Tibial nerve (tissue), 4 donors: ENCODE data around the gene ZBTB1. TPM values are rescaled to one million over a fixed set of nuclear protein-coding genes. Genes with fewer than 3 reads are reported as not detected.
"Not testable (repeated sequence)": the region's sequence is repeated elsewhere in the genome, so short reads cannot be mapped to it uniquely, and the experiment has no call there.

Source experiments
- DNase-seq, 2 donors: peaks; one replicate each; pipeline ENCODE4 v3.0.0-alpha.2; 2019; ENCODE audit warnings: low spot score in 2 of 2
- H3K27ac ChIP-seq, 4 donors: fragments of 200-600 bp; sonication (generic) in 3 of 4; one replicate each; pipeline ENCODE4 v1.5.1; 2017 to 2019; ENCODE audit warnings: mild to moderate bottlenecking in 1 of 4
- H3K27me3 ChIP-seq, 2 donors: fragments of 200-600 bp; sonication (generic) in 1 of 2; one replicate each; pipeline versions ENCODE4 v1.5.1 to v1.6.0; 2017 to 2019
- H3K36me3 ChIP-seq, 3 donors: fragments of 200-600 bp; sonication (generic); one replicate each; pipeline ENCODE4 v1.5.1; 2018 to 2019
- H3K4me1 ChIP-seq, 4 donors: fragments of 200-600 bp; sonication (generic) in 3 of 4; one replicate each; pipeline ENCODE4 v1.5.1; 2017 to 2019
- H3K4me3 ChIP-seq, 4 donors: fragments of 200-600 bp; sonication (generic) in 3 of 4; one replicate each; pipeline ENCODE4 v1.5.1; 2017 to 2019; ENCODE audit warnings: mild to moderate bottlenecking in 1 of 4, moderate library complexity in 1 of 4
- H3K9me3 ChIP-seq, 4 donors: fragments of 200-600 bp; sonication (generic) in 3 of 4; one replicate each; pipeline ENCODE4 v1.5.1; 2017 to 2019
- CTCF ChIP-seq, 5 experiments: fragments of 200-600 bp in 3 of 5; fragments of 450-650 bp in 2 of 5; sonication (generic) in 3 of 5; IDR thresholded peaks; one replicate each; pipeline ENCODE4 v1.5.1; 2016 to 2019; ENCODE audit warnings: antibody characterized with exemption in 5 of 5, mild to moderate bottlenecking in 3 of 5, moderate library complexity in 2 of 5
- EP300 ChIP-seq, 2 donors: sonication (generic); formaldehyde crosslinking; IDR thresholded peaks; one replicate each; pipeline ENCODE4 v1.6.1; 2017; ENCODE audit warnings: antibody characterized with exemption in 2 of 2, mild to moderate bottlenecking in 1 of 2
- POLR2A ChIP-seq, 2 donors: fragments of 450-650 bp; IDR thresholded peaks; one replicate each; pipeline ENCODE4 v1.6.1; 2017; ENCODE audit warnings: antibody characterized with exemption in 2 of 2, mild to moderate bottlenecking in 2 of 2, moderate library complexity in 2 of 2
- WGBS, 2 donors: methylation state at CpG; one replicate each; pipeline ENCODE4 v1.1.5; 2018; 5-methylcytosine and 5-hydroxymethylcytosine counted together
- total RNA-seq, 4 donors: library from RNA; depleted of rRNA; stranded (reverse); fragments of >200 nt; gene quantifications; one replicate each; pipeline ENCODE4 v1.1.0, GENCODE V29; 2016

ZBTB1 gene
- total RNA-seq, 4 donors from 2014 or later = 46.5 to 66.9 (median 55.9) TPM

- 81 to 91% methylated on average over 1 of the region's 1 CpG for WGBS, 2 donors
- no peak overlapping the region for H3K27ac ChIP-seq
Measured at GRCh38 chr14:64516969-64517368, 12.4 kb downstream of the ZBTB1 start.

GRCh38 chr14:64517667-64518066 lies 13.1 kb downstream of the ZBTB1 start:
- not testable (repeated sequence) for H3K27me3 ChIP-seq, H3K27ac ChIP-seq, DNase-seq, H3K9me3 ChIP-seq, H3K4me3 ChIP-seq
- Histone ChIP-seq H3K4me1 (peaks cover 0 to 53% (median 11%) of the 10 kb centered on the region in 4 donors), H3K36me3 (peaks cover 0 to 15% (median 0%) of the 10 kb centered on the region in 3 donors)
- WGBS, 2 donors = 85 to 88% methylated on average over 6 of the region's 6 CpGs

More at GRCh38 chr14:64516969-64517368, 12.4 kb downstream of the ZBTB1 start:
- no peaks in the 10 kb centered on the region for H3K9me3 ChIP-seq
- DNase-seq = no peak
- TF ChIP-seq POLR2A (IDR thresholded peaks at IDR 0.05) (no peak), EP300 (IDR thresholded peaks at IDR 0.05) (no peak), CTCF (IDR thresholded peaks at IDR 0.05) (no peak)
- no peak overlapping the region for H3K4me3 ChIP-seq
- H3K36me3 ChIP-seq = peaks cover 0 to 8% (median 0%) of the 10 kb centered on the region in 3 donors
- H3K4me1 ChIP-seq = peaks cover 0 to 60% (median 14%) of the 10 kb centered on the region in 4 donors
- no peaks in the 10 kb centered on the region for H3K27me3 ChIP-seq

GRCh38 chr14:64518229-64518628 lies 13.7 kb downstream of the ZBTB1 start:
- WGBS, 2 donors = 77 to 89% methylated on average over 4 of the region's 4 CpGs
- H3K4me1 ChIP-seq = peaks cover 0 to 47% (median 8%) of the 10 kb centered on the region in 4 donors
- no peaks in the 10 kb centered on the region for H3K9me3 ChIP-seq
- no peaks in the 10 kb centered on the region for H3K27me3 ChIP-seq
- peaks cover 0 to 20% (median 0%) of the 10 kb centered on the region in 3 donors for H3K36me3 ChIP-seq
- no peak overlapping the region for H3K4me3 ChIP-seq
- DNase-seq = no peak
- TF ChIP-seq POLR2A (IDR thresholded peaks at IDR 0.05) (no peak), EP300 (IDR thresholded peaks at IDR 0.05) (no peak), CTCF (IDR thresholded peaks at IDR 0.05) (no peak)
- no peak overlapping the region for H3K27ac ChIP-seq

- WGBS, 2 donors = 94 to 96% methylated on average over 4 of the region's 4 CpGs
- H3K4me3 ChIP-seq = no peak overlapping the region
- no peak for DNase-seq
- H3K4me1 ChIP-seq = peaks cover 0 to 30% (median 2%) of the 10 kb centered on the region in 4 donors
- TF ChIP-seq EP300 (IDR thresholded peaks at IDR 0.05) = no peak
- no peak for TF ChIP-seq POLR2A (IDR thresholded peaks at IDR 0.05)
- no peak for TF ChIP-seq CTCF (IDR thresholded peaks at IDR 0.05)
- H3K27ac ChIP-seq = no peak overlapping the region
- no peaks in the 10 kb centered on the region for H3K9me3 ChIP-seq
- peaks cover 0 to 29% (median 0%) of the 10 kb centered on the region in 3 donors for H3K36me3 ChIP-seq
- no peaks in the 10 kb centered on the region for H3K27me3 ChIP-seq
Measured at GRCh38 chr14:64520699-64521098, 16.1 kb downstream of the ZBTB1 start.

GRCh38 chr14:64522591-64523355 lies 18.2 kb downstream of the ZBTB1 start:
- no peak for TF ChIP-seq EP300 (IDR thresholded peaks at IDR 0.05)
- TF ChIP-seq POLR2A (IDR thresholded peaks at IDR 0.05) = no peak
- TF ChIP-seq CTCF (IDR thresholded peaks at IDR 0.05) = no peak
- H3K4me3 ChIP-seq = no peak overlapping the region
- no peak overlapping the region for H3K27ac ChIP-seq
- H3K4me1 ChIP-seq = peaks cover 0 to 19% (median 0%) of the 10 kb centered on the region in 4 donors
- H3K27me3 ChIP-seq = no peaks in the 10 kb centered on the region
- WGBS, 2 donors = 89 to 92% methylated on average over 9 of the region's 9 CpGs
- peaks cover 0 to 45% (median 0%) of the 10 kb centered on the region in 3 donors for H3K36me3 ChIP-seq
- no peak for DNase-seq
- H3K9me3 ChIP-seq = no peaks in the 10 kb centered on the region
